Liver (tissue), 3 donors: ENCODE measurements around the gene FUT7.

Source experiments
- ATF3 ChIP-seq: IDR thresholded peaks from 2 replicates; pipeline ENCODE4 v1.6.1; 2016; ENCODE audit warnings: antibody characterized with exemption
- HNF4G ChIP-seq: IDR thresholded peaks from 2 replicates; pipeline ENCODE4 v1.6.1; 2016; ENCODE audit warnings: antibody characterized with exemption
- SP1 ChIP-seq: IDR thresholded peaks from 2 replicates; pipeline ENCODE4 v1.6.1; 2018; ENCODE audit warnings: antibody characterized with exemption, mild to moderate bottlenecking
- TF ChIP-seq, protein P1 (sequence below): fragments of 150-350 bp; IDR thresholded peaks from 2 replicates; pipeline ENCODE4 v1.5.1; 2017; ENCODE audit warnings: improper control_type of control experiment, low read depth, low read length; ENCODE audit not compliant: missing input control
- donor health status: healthy.
- donor health status: healthy.

- TF ChIP-seq SP1 (no peak), ATF3 (no peak), HNF4G (no peak)
- TF ChIP-seq, protein P1, sequence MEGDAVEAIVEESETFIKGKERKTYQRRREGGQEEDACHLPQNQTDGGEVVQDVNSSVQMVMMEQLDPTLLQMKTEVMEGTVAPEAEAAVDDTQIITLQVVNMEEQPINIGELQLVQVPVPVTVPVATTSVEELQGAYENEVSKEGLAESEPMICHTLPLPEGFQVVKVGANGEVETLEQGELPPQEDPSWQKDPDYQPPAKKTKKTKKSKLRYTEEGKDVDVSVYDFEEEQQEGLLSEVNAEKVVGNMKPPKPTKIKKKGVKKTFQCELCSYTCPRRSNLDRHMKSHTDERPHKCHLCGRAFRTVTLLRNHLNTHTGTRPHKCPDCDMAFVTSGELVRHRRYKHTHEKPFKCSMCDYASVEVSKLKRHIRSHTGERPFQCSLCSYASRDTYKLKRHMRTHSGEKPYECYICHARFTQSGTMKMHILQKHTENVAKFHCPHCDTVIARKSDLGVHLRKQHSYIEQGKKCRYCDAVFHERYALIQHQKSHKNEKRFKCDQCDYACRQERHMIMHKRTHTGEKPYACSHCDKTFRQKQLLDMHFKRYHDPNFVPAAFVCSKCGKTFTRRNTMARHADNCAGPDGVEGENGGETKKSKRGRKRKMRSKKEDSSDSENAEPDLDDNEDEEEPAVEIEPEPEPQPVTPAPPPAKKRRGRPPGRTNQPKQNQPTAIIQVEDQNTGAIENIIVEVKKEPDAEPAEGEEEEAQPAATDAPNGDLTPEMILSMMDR = no peak
Observed at GRCh38 chr9:137080260-137081122, 48.6 kb upstream of the FUT7 start.
